ENCODE results near the gene TINAG. TPM values are rescaled to one million over a fixed set of nuclear protein-coding genes. Genes with fewer than 3 reads are reported as not detected.

Gene TINAG
- not detected in 2 replicates for total RNA-seq (ENCODE audit: low replicate concordance)

DNA sequence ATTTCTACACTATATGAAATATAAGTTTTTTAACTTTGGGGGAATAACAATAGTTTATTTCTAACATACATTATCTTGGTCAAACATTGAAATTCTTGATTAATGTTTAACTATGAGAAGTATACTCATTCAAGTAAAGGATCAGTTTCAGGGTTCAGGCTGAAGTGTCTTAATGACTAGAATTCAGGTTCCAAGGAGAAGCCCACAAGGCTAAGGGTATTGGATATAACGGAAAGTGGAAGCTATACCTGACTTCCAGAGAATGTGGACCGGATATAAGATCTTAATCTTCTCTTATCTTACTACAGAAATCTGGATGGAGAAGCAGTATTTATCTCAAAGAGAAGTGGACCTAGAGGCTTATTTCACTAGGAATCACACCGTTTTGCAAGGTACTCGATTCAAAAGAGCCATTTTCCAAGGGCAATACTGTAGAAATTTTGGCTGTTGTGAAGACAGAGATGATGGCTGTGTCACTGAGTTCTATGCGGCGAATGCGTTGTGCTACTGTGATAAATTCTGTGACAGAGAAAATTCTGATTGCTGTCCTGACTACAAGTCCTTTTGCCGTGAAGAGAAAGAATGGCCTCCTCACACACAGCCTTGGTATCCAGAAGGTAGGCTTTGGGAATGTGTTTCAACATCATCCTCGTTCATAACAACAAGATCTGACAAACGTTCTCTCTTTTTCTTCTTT lies at the start of gene TINAG:
Gene TINAG, plus strand, starts transcription at position 153 of the 697 bp plus-strand sequence. Its CDS starts 110 bp downstream, at position 263.

Other genes starting within 250 kb of the TINAG start
- not detected in 2 replicates for gene MLIP, start 197.0 kb upstream of the TINAG start, total RNA-seq (ENCODE audit: low replicate concordance)